GM12891 (cell line): Measurements from ENCODE around the gene BAIAP2L2.

Source experiments
- POLR2A ChIP-seq: IDR thresholded peaks from 2 replicates; pipeline ENCODE4 v1.6.1; 2011; ENCODE audit warnings: low read depth, low read length, control low read depth
- POLR2AphosphoS5 ChIP-seq: IDR thresholded peaks from 2 replicates; pipeline ENCODE4 v1.6.1; 2011; ENCODE audit warnings: low read depth, low read length, control low read depth
- POU2F2 ChIP-seq: IDR thresholded peaks from 2 replicates; pipeline ENCODE4 v1.6.1; 2011; ENCODE audit warnings: low read depth, mild to moderate bottlenecking, control low read depth, low read length, moderate library complexity
- SPI1 ChIP-seq: IDR thresholded peaks from 2 replicates; pipeline ENCODE4 v1.6.1; 2011; ENCODE audit warnings: low read depth, low read length, control low read depth
- TAF1 ChIP-seq: IDR thresholded peaks from 2 replicates; pipeline ENCODE4 v1.6.1; 2011; ENCODE audit warnings: low read depth, low read length, control low read depth

- TF ChIP-seq POLR2A, result no peak
- no peak for TF ChIP-seq POLR2AphosphoS5
- TF ChIP-seq SPI1, result no peak
- TF ChIP-seq POU2F2, result no peak
- TF ChIP-seq TAF1, result no peak
Measured at GRCh38 chr22:38043151-38044039, 67.1 kb downstream of the BAIAP2L2 start.
